Mesothelial cell of epicardium (in vitro differentiated cells): Measurements from ENCODE around the gene FAM177B. TPM values are rescaled to one million over a fixed set of nuclear protein-coding genes. Genes with fewer than 3 reads are reported as not detected.
"Not testable (repeated sequence)": the region's sequence is repeated elsewhere in the genome, so short reads cannot be mapped to it uniquely, and the experiment has no call there.

Experiments
- DNase-seq, 2 experiments: peaks; one replicate each; pipeline ENCODE4 v3.0.0; 2021; ENCODE audit warnings: low spot score in 2 of 2; ENCODE audit not compliant: unreplicated experiment in 2 of 2
- H3K27ac Mint-ChIP-seq: 2 replicates; pipeline ENCODE4 v1.8.0; 2021; ENCODE audit warnings: mixed read lengths
- H3K27me3 Mint-ChIP-seq: 2 replicates; pipeline ENCODE4 v1.8.0; 2021; ENCODE audit warnings: low read depth, mixed read lengths
- H3K36me3 Mint-ChIP-seq: 2 replicates; pipeline ENCODE4 v1.8.0; 2021; ENCODE audit warnings: mixed read lengths
- H3K4me1 Mint-ChIP-seq: 2 replicates; pipeline ENCODE4 v1.8.0; 2021; ENCODE audit warnings: mixed read lengths
- H3K4me3 Mint-ChIP-seq: 2 replicates; pipeline ENCODE4 v1.8.0; 2021; ENCODE audit warnings: mild to moderate bottlenecking, moderate library complexity, mixed read lengths
- H3K9me3 Mint-ChIP-seq: 2 replicates; pipeline ENCODE4 v1.8.0; 2021; ENCODE audit warnings: mixed read lengths
- CTCF ChIP-seq: fragments of 200-600 bp; sonication (generic); IDR thresholded peaks from one replicate; pipeline ENCODE4 v1.5.0; 2021; ENCODE audit warnings: antibody characterized with exemption; ENCODE audit not compliant: unreplicated experiment
- total RNA-seq: library from RNA; stranded (reverse); gene quantifications from 3 replicates; pipeline ENCODE4 v1.2.1, GENCODE V29; 2021

Gene FAM177B
- total RNA-seq, 1 donor from 2014 or later: not detected

- Mint-ChIP-seq H3K4me3 (no peak overlapping the region), H3K27me3 (no peaks in the 10 kb centered on the region), H3K27ac (no peak overlapping the region), H3K4me1 (no peaks in the 10 kb centered on the region), H3K36me3 (peaks cover 29% of the 10 kb centered on the region), H3K9me3 (no peaks in the 10 kb centered on the region)
- DNase-seq: no peak
- TF ChIP-seq CTCF: no peak
These were observed 4.5 kb upstream of the FAM177B start for GRCh38 chr1:222732216-222733159.

DNA sequence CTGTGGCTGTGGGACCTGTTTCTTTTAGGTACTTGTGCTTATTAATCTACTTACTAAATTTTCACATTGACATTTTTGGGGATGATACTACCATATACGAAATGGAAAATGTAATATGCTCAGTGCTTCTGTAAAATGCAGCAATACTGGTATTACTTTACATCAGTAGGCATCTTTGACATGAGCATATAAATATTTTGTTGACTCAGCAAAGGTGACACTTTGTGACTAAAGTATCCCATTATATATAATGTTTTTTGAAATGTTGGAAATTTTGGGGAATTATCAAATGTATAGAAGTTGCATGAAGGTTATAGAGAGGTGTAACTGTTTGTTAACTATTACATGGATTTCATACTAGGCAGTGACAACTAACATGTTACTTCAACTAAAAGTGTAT lies 2.3 kb upstream of the FAM177B start:
- Mint-ChIP-seq H3K4me1 (no peaks in the 10 kb centered on the region), H3K27ac (no peak overlapping the region), H3K4me3 (no peak overlapping the region), H3K27me3 (no peaks in the 10 kb centered on the region), H3K9me3 (no peaks in the 10 kb centered on the region), H3K36me3 (peaks cover 18% of the 10 kb centered on the region)
- no peak for DNase-seq
- TF ChIP-seq CTCF: no peak

DNA sequence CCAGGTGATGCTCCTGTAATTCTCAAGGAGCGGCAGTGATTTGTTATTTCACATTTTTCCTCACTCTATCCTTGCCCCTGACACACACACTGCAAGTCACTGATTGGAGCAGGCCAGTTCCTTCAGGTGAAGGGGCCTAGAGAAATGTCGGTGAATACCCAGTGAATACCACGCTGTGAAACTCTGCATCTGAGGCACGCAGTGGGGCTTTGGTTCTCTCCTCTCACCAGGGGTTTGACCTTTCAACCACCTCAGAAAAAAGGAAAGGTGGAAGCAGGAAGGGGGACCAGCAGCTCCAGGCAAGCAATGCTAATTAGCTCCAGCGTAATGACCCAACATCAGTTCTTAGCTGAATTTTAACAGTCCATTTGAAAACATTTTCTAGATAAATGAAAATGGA lies 532 bp upstream of the FAM177B start:
- Mint-ChIP-seq H3K4me1 (no peaks in the 10 kb centered on the region), H3K36me3 (peaks cover 11% of the 10 kb centered on the region), H3K4me3 (no peak overlapping the region), H3K27me3 (no peaks in the 10 kb centered on the region), H3K9me3 (no peaks in the 10 kb centered on the region), H3K27ac (no peak overlapping the region)
- DNase-seq: no peak
- no peak for TF ChIP-seq CTCF

DNA sequence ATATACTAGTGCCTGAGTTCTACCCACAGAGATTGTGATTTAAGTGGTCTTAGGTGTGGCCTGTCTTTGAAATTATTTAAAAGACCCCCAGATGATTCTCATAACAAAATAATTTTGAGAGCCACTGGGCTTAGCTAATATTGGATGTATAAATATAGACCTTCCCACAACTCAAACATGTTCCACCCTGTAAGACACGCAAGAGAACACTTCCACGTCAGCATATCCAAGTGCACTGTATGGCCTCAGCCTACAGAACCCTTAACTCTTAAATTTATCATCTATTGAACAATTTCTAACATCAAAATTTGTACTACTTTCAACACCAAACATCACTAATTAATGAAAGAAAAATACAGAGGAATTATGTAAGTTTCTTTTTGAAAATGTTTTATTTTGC lies 2.5 kb downstream of the FAM177B start:
- Mint-ChIP-seq H3K4me3 (no peak overlapping the region), H3K27ac (no peak overlapping the region), H3K9me3 (no peaks in the 10 kb centered on the region), H3K4me1 (no peaks in the 10 kb centered on the region), H3K36me3 (peaks cover 2% of the 10 kb centered on the region), H3K27me3 (no peaks in the 10 kb centered on the region)
- DNase-seq: no peak
- no peak for TF ChIP-seq CTCF

GRCh38 chr1:222739929-222740328 lies 2.9 kb downstream of the FAM177B start:
- TF ChIP-seq CTCF: no peak
- DNase-seq: no peak
- Mint-ChIP-seq H3K4me1 (no peaks in the 10 kb centered on the region), H3K36me3 (no peaks in the 10 kb centered on the region), H3K27me3 (no peaks in the 10 kb centered on the region), H3K9me3 (no peaks in the 10 kb centered on the region), H3K4me3 (no peak overlapping the region), H3K27ac (no peak overlapping the region)

GRCh38 chr1:222741630-222742457 lies 4.8 kb downstream of the FAM177B start:
- H3K4me1 Mint-ChIP-seq, DNase-seq, H3K36me3 Mint-ChIP-seq, H3K9me3 Mint-ChIP-seq, H3K27ac Mint-ChIP-seq, H3K4me3 Mint-ChIP-seq, H3K27me3 Mint-ChIP-seq: not testable (repeated sequence)
